Neural cell (in vitro differentiated cells): ENCODE results near the gene WRAP73. TPM values are rescaled to one million over a fixed set of nuclear protein-coding genes. Genes with fewer than 3 reads are reported as not detected.

ENCODE experiments used
- H2AFZ ChIP-seq: fragments of 200-600, 300-800 bp; sonication (generic), shearing (Covaris generic); 2 replicates; pipeline ENCODE4 v1.6.0; 2014; ENCODE audit warnings: low read depth, mild to moderate bottlenecking, antibody characterized with exemption, low read length, moderate library complexity
- H3F3A ChIP-seq: fragments of 200-600 bp; shearing (Covaris generic); 2 replicates; pipeline ENCODE4 v1.6.1; 2016; ENCODE audit warnings: mild to moderate bottlenecking, moderate library complexity, mixed read lengths, antibody characterized with exemption, low read length; ENCODE audit not compliant: insufficient read depth, poor library complexity, severe bottlenecking
- H3K27ac ChIP-seq: fragments of 200-600, 300-800 bp; sonication (generic), shearing (Covaris generic); 2 replicates; pipeline ENCODE4 v1.5.1; 2014; ENCODE audit warnings: mild to moderate bottlenecking, low read length, moderate library complexity
- H3K27me3 ChIP-seq: fragments of 300-800, 200-600 bp; sonication (generic), shearing (Covaris generic); 2 replicates; pipeline ENCODE4 v1.6.0; 2014; ENCODE audit warnings: mild to moderate bottlenecking, low read depth, low read length, moderate library complexity; ENCODE audit not compliant: insufficient read depth
- H3K36me3 ChIP-seq: fragments of 300-800, 200-600 bp; sonication (generic), shearing (Covaris generic); 2 replicates; pipeline ENCODE4 v1.5.1; 2014; ENCODE audit warnings: mild to moderate bottlenecking, antibody characterized with exemption, low read length, moderate library complexity; ENCODE audit not compliant: insufficient read depth
- H3K4me2 ChIP-seq: fragments of 300-800, 200-600 bp; sonication (generic), shearing (Covaris generic); 2 replicates; pipeline ENCODE4 v1.6.0; 2014; ENCODE audit warnings: mild to moderate bottlenecking, low read length
- H3K4me3 ChIP-seq: fragments of 300-800, 200-600 bp; sonication (generic), shearing (Covaris generic); 2 replicates; pipeline ENCODE4 v1.5.1; 2014; ENCODE audit warnings: mild to moderate bottlenecking, low read length, moderate library complexity
- H3K79me2 ChIP-seq: fragments of 200-600 bp; shearing (Covaris generic); replicated peaks from 2 replicates; pipeline ENCODE4 v1.6.0; 2014; ENCODE audit warnings: mild to moderate bottlenecking, low read length, moderate library complexity; ENCODE audit not compliant: insufficient read depth
- H3K9ac ChIP-seq: fragments of 300-800, 200-600 bp; sonication (generic), shearing (Covaris generic); 2 replicates; pipeline ENCODE4 v1.6.1; 2016; ENCODE audit warnings: mild to moderate bottlenecking, low read length, mixed read lengths
- H3K9me2 ChIP-seq: fragments of 200-600 bp; shearing (Covaris generic); 2 replicates; pipeline ENCODE4 v1.6.1; 2016; ENCODE audit warnings: mild to moderate bottlenecking, low read length, mixed read lengths; ENCODE audit not compliant: insufficient read depth
- H3K9me3 ChIP-seq: fragments of 200-600, 300-800 bp; sonication (generic), shearing (Covaris generic); 2 replicates; pipeline ENCODE4 v1.6.1; 2016; ENCODE audit warnings: mild to moderate bottlenecking, mixed run types, low read length, moderate library complexity, mixed read lengths
- H4K20me1 ChIP-seq: fragments of 200-600 bp; shearing (Covaris generic); 2 replicates; pipeline ENCODE4 v1.6.1; 2016; ENCODE audit warnings: mild to moderate bottlenecking, mixed run types; ENCODE audit not compliant: insufficient read depth
- EP300 ChIP-seq: fragments of 450-650 bp; conservative IDR thresholded peaks from 2 replicates; pipeline ENCODE4 v1.6.1; 2014; ENCODE audit warnings: antibody characterized with exemption, mild to moderate bottlenecking, moderate library complexity; ENCODE audit not compliant: poor library complexity, severe bottlenecking
- EZH2 ChIP-seq: fragments of 200-600, 300-800 bp; shearing (Covaris generic), sonication (generic); IDR thresholded peaks from 2 replicates; pipeline ENCODE4 v1.6.1; 2014; ENCODE audit warnings: antibody characterized with exemption, low read length, borderline replicate concordance, mild to moderate bottlenecking; ENCODE audit not compliant: insufficient read depth, poor library complexity, severe bottlenecking
- MXI1 ChIP-seq: fragments of 450-650 bp; conservative IDR thresholded peaks from 2 replicates; pipeline ENCODE4 v1.6.1; 2014; ENCODE audit warnings: antibody characterized with exemption, mild to moderate bottlenecking; ENCODE audit not compliant: poor library complexity, severe bottlenecking
- POLR2AphosphoS5 ChIP-seq: IDR thresholded peaks from 2 replicates; pipeline ENCODE4 v1.6.1; 2012
- RAD21 ChIP-seq: fragments of 450-650 bp; conservative IDR thresholded peaks from 2 replicates; pipeline ENCODE4 v1.6.1; 2014; ENCODE audit warnings: antibody characterized with exemption, mild to moderate bottlenecking, moderate library complexity
- SMC3 ChIP-seq: fragments of 450-650 bp; conservative IDR thresholded peaks from 2 replicates; pipeline ENCODE4 v1.6.1; 2014; ENCODE audit warnings: antibody characterized with exemption, mild to moderate bottlenecking, moderate library complexity; ENCODE audit not compliant: poor library complexity
- TAF1 ChIP-seq: IDR thresholded peaks from 2 replicates; pipeline ENCODE4 v1.6.1; 2012; ENCODE audit warnings: low read depth
- polyA plus RNA-seq: library from polyadenylated mRNA; depleted of rRNA; stranded (reverse); fragments of >200 nt; gene quantifications from 2 replicates; pipeline ENCODE4 v1.2.3, GENCODE V29; 2014
- TF ChIP-seq, protein P1 (sequence below): fragments of 450-650 bp; IDR thresholded peaks from 2 replicates; pipeline ENCODE4 v1.5.1; 2014; ENCODE audit warnings: antibody characterized with exemption, mild to moderate bottlenecking, moderate library complexity; ENCODE audit not compliant: poor library complexity, severe bottlenecking
- TF ChIP-seq, protein P2 (sequence below): IDR thresholded peaks from 2 replicates; pipeline ENCODE4 v1.6.1; 2012; ENCODE audit warnings: borderline replicate concordance

The WRAP73 gene
- polyA plus RNA-seq, 1 donor from 2014 or later = 32.9 TPM

DNA sequence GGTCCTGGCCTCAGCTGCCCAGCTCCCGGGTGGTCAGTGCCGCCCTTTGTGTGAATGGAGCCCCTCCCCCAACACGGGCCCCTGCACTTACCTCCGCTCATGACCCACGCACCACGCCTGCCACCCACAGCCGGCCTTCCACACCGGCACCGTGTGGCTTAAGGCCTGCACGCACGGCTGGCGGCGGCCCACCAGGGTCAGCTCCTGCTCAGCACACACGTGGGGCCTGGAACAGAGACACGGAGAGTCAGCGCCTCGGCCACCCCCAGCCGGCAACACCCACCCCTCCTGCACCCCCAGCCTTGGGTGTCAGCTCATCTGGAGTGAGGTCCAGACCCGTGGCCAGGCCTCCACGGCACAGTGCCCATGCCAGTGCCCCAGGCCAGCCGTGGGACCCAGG, 47.5 kb downstream of the WRAP73 start:
- Histone ChIP-seq H3K79me2 (no peaks in the 10 kb centered on the region), H3K36me3 (no peaks in the 10 kb centered on the region), H3K27ac (no peak overlapping the region), H3K4me2 (no peak overlapping the region), H3K9me2 (no peaks in the 10 kb centered on the region), H3K4me3 (no peak overlapping the region), H3K9me3 (no peaks in the 10 kb centered on the region), H3K27me3 (no peaks in the 10 kb centered on the region), H2AFZ (no peak overlapping the region), H3K9ac (no peak overlapping the region), H4K20me1 (no peaks in the 10 kb centered on the region), H3F3A (no peaks in the 10 kb centered on the region)
- TF ChIP-seq TAF1 = no peak
- TF ChIP-seq, protein P1, sequence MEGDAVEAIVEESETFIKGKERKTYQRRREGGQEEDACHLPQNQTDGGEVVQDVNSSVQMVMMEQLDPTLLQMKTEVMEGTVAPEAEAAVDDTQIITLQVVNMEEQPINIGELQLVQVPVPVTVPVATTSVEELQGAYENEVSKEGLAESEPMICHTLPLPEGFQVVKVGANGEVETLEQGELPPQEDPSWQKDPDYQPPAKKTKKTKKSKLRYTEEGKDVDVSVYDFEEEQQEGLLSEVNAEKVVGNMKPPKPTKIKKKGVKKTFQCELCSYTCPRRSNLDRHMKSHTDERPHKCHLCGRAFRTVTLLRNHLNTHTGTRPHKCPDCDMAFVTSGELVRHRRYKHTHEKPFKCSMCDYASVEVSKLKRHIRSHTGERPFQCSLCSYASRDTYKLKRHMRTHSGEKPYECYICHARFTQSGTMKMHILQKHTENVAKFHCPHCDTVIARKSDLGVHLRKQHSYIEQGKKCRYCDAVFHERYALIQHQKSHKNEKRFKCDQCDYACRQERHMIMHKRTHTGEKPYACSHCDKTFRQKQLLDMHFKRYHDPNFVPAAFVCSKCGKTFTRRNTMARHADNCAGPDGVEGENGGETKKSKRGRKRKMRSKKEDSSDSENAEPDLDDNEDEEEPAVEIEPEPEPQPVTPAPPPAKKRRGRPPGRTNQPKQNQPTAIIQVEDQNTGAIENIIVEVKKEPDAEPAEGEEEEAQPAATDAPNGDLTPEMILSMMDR = no peak
- TF ChIP-seq, protein P2, sequence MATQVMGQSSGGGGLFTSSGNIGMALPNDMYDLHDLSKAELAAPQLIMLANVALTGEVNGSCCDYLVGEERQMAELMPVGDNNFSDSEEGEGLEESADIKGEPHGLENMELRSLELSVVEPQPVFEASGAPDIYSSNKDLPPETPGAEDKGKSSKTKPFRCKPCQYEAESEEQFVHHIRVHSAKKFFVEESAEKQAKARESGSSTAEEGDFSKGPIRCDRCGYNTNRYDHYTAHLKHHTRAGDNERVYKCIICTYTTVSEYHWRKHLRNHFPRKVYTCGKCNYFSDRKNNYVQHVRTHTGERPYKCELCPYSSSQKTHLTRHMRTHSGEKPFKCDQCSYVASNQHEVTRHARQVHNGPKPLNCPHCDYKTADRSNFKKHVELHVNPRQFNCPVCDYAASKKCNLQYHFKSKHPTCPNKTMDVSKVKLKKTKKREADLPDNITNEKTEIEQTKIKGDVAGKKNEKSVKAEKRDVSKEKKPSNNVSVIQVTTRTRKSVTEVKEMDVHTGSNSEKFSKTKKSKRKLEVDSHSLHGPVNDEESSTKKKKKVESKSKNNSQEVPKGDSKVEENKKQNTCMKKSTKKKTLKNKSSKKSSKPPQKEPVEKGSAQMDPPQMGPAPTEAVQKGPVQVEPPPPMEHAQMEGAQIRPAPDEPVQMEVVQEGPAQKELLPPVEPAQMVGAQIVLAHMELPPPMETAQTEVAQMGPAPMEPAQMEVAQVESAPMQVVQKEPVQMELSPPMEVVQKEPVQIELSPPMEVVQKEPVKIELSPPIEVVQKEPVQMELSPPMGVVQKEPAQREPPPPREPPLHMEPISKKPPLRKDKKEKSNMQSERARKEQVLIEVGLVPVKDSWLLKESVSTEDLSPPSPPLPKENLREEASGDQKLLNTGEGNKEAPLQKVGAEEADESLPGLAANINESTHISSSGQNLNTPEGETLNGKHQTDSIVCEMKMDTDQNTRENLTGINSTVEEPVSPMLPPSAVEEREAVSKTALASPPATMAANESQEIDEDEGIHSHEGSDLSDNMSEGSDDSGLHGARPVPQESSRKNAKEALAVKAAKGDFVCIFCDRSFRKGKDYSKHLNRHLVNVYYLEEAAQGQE = no peak
- TF ChIP-seq EP300 = no peak
- no peak for TF ChIP-seq MXI1
- TF ChIP-seq SMC3 = no peak
- no peak for TF ChIP-seq RAD21
- no peak for TF ChIP-seq POLR2AphosphoS5
- no peak for TF ChIP-seq EZH2

DNA sequence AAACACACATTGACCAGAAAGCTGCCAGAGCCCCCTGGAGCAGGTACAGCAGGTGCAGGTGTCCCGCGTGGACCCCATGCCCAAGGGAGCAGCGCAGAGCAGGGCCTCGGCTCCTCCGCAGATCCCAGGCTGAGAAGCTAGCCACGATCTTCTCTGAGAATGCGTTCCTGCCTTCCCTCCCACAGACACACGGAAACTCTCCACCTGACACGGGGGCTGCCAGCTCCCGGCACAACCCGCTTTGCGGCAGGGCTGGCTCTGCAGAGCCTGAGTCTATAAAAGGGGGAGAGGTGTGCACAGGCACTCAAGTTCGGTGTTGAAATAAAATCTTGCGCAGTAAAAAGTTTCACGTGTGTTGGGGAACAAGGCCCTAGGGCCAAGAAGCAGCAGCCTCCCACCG, 48.2 kb downstream of the WRAP73 start:
- Histone ChIP-seq H2AFZ (no peak overlapping the region), H3K4me3 (no peak overlapping the region), H3K36me3 (no peaks in the 10 kb centered on the region), H3K9ac (no peak overlapping the region), H4K20me1 (no peaks in the 10 kb centered on the region), H3K9me3 (no peaks in the 10 kb centered on the region), H3F3A (no peaks in the 10 kb centered on the region), H3K9me2 (no peaks in the 10 kb centered on the region), H3K4me2 (no peak overlapping the region), H3K27ac (no peak overlapping the region), H3K27me3 (no peaks in the 10 kb centered on the region), H3K79me2 (no peaks in the 10 kb centered on the region)
- TF ChIP-seq MXI1 (no peak), EZH2 (no peak), POLR2AphosphoS5 (no peak), RAD21 (no peak), SMC3 (no peak), EP300 (no peak), TAF1 (no peak)
- TF ChIP-seq, protein P2 = no peak
- TF ChIP-seq, protein P1 = no peak
